DOHH2 (cell line): ENCODE results near the gene CHKA.

ENCODE experiments used
- CTCF ChIP-seq: fragments of 200-600 bp; sonication (generic); IDR thresholded peaks from one replicate; pipeline ENCODE4 v1.5.1; 2014; ENCODE audit warnings: antibody characterized with exemption, mild to moderate bottlenecking, low read depth, low read length; ENCODE audit not compliant: poor library complexity, severe bottlenecking
- EZH2phosphoT487 ChIP-seq: fragments of 200-600 bp; sonication (generic); IDR thresholded peaks from 2 replicates; pipeline ENCODE4 v1.6.1; 2017; ENCODE audit warnings: borderline replicate concordance, mild to moderate bottlenecking, antibody characterized with exemption, low read length, moderate library complexity, mixed read lengths

- no peak for TF ChIP-seq CTCF
- TF ChIP-seq EZH2phosphoT487, result no peak
Observed at GRCh38 chr11:68140496-68141245, 19.5 kb upstream of the CHKA start.
